Caco-2 (cell line): ENCODE results near the gene PTPN22. TPM values are rescaled to one million over a fixed set of nuclear protein-coding genes. Genes with fewer than 3 reads are reported as not detected.

Experiments
- BruUV-seq: library from RNA; stranded (reverse); fragments of 400-500 nt; replicated peaks from 2 replicates; lab custom pipeline; 2021; lab: Mats Ljungman, UMichigan
- CTCF ChIA-PET: fragments of 300-600 bp; sonication (Branson Sonifier 250); formaldehyde crosslinking; loops from one replicate; lab custom pipeline; 2022; ENCODE audit warnings: antibody characterized with exemption; lab: Charles Lee
- POLR2A ChIA-PET: fragments of 300-600 bp; sonication (Branson Sonifier 250); formaldehyde crosslinking; loops from one replicate; lab custom pipeline; 2022; ENCODE audit warnings: antibody characterized with exemption; lab: Charles Lee
- DNase-seq, 2 experiments: peaks; one replicate each; pipeline versions ENCODE4 v3.0.0 to v3.0.0-alpha.2; 2020 to 2022
- H3K27me3 ChIP-seq: replicated peaks from 2 replicates; pipeline ENCODE4 v1.6.0; 2011; ENCODE audit warnings: low read length; ENCODE audit not compliant: control insufficient read depth, insufficient read depth
- H3K36me3 ChIP-seq: 2 replicates; pipeline ENCODE4 v1.5.1; 2011; ENCODE audit warnings: low read length; ENCODE audit not compliant: control insufficient read depth, insufficient read depth
- H3K4me1 ChIP-seq: fragments of 250-450 bp; sonication (Bioruptor Pico); 2 replicates; pipeline ENCODE4 v1.5.1; 2020; ENCODE audit warnings: mild to moderate bottlenecking
- H3K4me3 ChIP-seq: 2 replicates; pipeline ENCODE4 v1.5.1; 2011; ENCODE audit warnings: low read depth, mild to moderate bottlenecking, control low read depth, low read length
- H3K9me3 ChIP-seq: fragments of 250-450 bp; sonication (Bioruptor Pico); 2 replicates; pipeline ENCODE4 v1.5.1; 2020; ENCODE audit warnings: mild to moderate bottlenecking, moderate library complexity
- H3K27ac Mint-ChIP-seq: one replicate; pipeline ENCODE4 v1.8.0; 2022; ENCODE audit warnings: mixed read lengths; ENCODE audit not compliant: unreplicated experiment
- H3K27me3 Mint-ChIP-seq: one replicate; pipeline ENCODE4 v1.8.0; 2022; ENCODE audit warnings: mixed read lengths; ENCODE audit not compliant: insufficient read depth, unreplicated experiment
- H3K36me3 Mint-ChIP-seq: one replicate; pipeline ENCODE4 v1.8.0; 2022; ENCODE audit warnings: mild to moderate bottlenecking, mixed read lengths; ENCODE audit not compliant: insufficient read depth, unreplicated experiment
- H3K4me1 Mint-ChIP-seq: one replicate; pipeline ENCODE4 v1.8.0; 2022; ENCODE audit warnings: low read depth, mixed read lengths; ENCODE audit not compliant: unreplicated experiment
- H3K4me3 Mint-ChIP-seq: one replicate; pipeline ENCODE4 v1.8.0; 2022; ENCODE audit warnings: mild to moderate bottlenecking, moderate library complexity, mixed read lengths; ENCODE audit not compliant: unreplicated experiment
- H3K9me3 Mint-ChIP-seq: one replicate; pipeline ENCODE4 v1.8.0; 2022; ENCODE audit warnings: mixed read lengths; ENCODE audit not compliant: unreplicated experiment
- CTCF ChIP-seq, 2 experiments: fragments of 200-600 bp in 1 of 2; IDR thresholded peaks; 1 replicate in 1 of 2; 2 replicates in 1 of 2; pipeline versions ENCODE4 v1.5.1 to v1.8.0; 2011 to 2022; ENCODE audit warnings: antibody characterized with exemption in 1 of 2, control low read depth in 1 of 2, inconsistent platforms in 1 of 2, low read depth in 1 of 2, low read length in 1 of 2, mild to moderate bottlenecking in 1 of 2, moderate library complexity in 1 of 2; ENCODE audit not compliant: insufficient read depth in 1 of 2, severe bottlenecking in 1 of 2, unreplicated experiment in 1 of 2
- intact Hi-C: fragments of 100-400 bp; cut with micrococcal nuclease; formaldehyde crosslinking; loops from one replicate; pipeline ENCODE4 v1.10.0; 2022; ENCODE audit not compliant: unreplicated experiment
- total RNA-seq: library from RNA; stranded (reverse); gene quantifications from 2 replicates; pipeline ENCODE4 v1.2.3, GENCODE V29; 2022

The PTPN22 gene
- total RNA-seq, 1 experiment from 2014 or later, result not detected

- Mint-ChIP-seq H3K36me3 (no peaks in the 10 kb centered on the region), H3K27ac (peak overlapping the region; percentile 70), H3K4me1 (no peaks in the 10 kb centered on the region), H3K27me3 (no peaks in the 10 kb centered on the region), H3K9me3 (no peaks in the 10 kb centered on the region), H3K4me3 (peak overlapping the region; percentile 77)
- no peak for TF ChIP-seq CTCF (IDR thresholded peaks at IDR 0.05; ENCODE audit: insufficient read depth in 1 of 2, low read depth in 1 of 2, low read length in 1 of 2, severe bottlenecking in 1 of 2, unreplicated experiment in 1 of 2)
- DNase-seq, result peak; percentile 15 to 39
- no TSS peak for BruUV-seq
- Histone ChIP-seq H3K4me1 (peaks cover 8% of the 10 kb centered on the region), H3K4me3 (peak overlapping the region; percentile 82), H3K9me3 (no peaks in the 10 kb centered on the region), H3K36me3 (no peaks in the 10 kb centered on the region), H3K27me3 (no peaks in the 10 kb centered on the region)
- CTCF ChIA-PET, result interaction anchor here (0.7 kb wide), 1 partner anchor 195 kb away, joined by 3 read pairs; no protein-coding TSS in a partner anchor
- POLR2A ChIA-PET, result no interaction called here
- intact Hi-C loops, result no loop called here
Observed at GRCh38 chr1:113811156-113811887, 60.2 kb downstream of the PTPN22 start.

DNA sequence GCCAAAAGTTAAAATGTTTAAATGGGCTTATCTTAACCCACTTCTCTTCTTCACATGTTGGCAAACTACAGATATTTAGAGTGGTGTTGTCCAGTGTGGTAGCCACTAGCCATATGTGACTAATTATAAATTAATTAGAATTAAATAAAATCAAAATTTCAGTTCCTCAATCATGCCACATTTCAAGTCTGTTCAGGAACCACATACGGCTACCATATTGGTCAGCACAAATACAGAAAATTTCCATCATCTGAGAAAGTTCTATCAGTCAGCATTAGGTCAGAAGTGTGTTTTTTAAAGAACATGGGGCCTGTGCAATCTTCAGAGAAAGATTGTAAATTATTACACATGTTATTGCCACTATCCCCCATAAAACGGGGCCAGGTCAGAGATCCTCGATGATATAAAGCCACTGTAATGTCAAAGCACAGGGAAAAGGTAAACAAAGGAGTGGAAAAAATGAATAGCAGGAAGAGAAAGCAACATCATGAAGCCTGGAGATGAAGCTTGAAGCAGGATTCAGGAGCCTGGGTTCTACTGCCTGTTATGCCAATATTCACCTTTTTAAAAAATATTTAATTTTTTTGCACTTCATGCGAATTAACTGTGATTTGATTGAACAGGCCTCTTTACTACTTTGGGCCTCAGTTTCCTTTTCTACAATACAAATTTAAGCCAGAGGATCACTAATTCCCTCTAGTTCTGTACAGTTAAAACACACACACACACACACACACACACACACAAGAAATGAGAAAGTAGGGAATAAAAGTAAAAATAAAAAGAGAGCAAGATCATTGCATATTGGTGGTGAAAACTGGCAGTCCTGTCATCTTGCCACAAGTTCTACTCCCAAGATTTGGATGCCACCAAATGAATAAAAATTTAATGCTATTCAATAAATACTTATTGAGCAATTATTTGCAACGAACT lies 61.6 kb downstream of the PTPN22 start:
- BruUV-seq, result no TSS peak
- no peaks in the 10 kb centered on the region for H3K9me3 Mint-ChIP-seq
- H3K27me3 ChIP-seq, result no peaks in the 10 kb centered on the region
- H3K9me3 ChIP-seq, result no peaks in the 10 kb centered on the region
- H3K4me1 ChIP-seq, result peaks cover 13% of the 10 kb centered on the region
- no peak for TF ChIP-seq CTCF (IDR thresholded peaks at IDR 0.05; ENCODE audit: insufficient read depth in 1 of 2, low read depth in 1 of 2, low read length in 1 of 2, severe bottlenecking in 1 of 2, unreplicated experiment in 1 of 2)
- no peaks in the 10 kb centered on the region for H3K4me1 Mint-ChIP-seq
- peak; percentile 15 to 55 for DNase-seq
- no peaks in the 10 kb centered on the region for H3K36me3 ChIP-seq
- ChIA-PET CTCF (no interaction called here), POLR2A (interaction anchor here (0.6 kb wide), 1 partner anchor 51 kb away, joined by 7 read pairs; the partner anchor contains the start of gene PHTF1)
- H3K27ac Mint-ChIP-seq, result no peak overlapping the region
- H3K36me3 Mint-ChIP-seq, result no peaks in the 10 kb centered on the region
- intact Hi-C loops, result no loop called here
- H3K4me3 Mint-ChIP-seq, result peak overlapping the region; percentile 77
- H3K27me3 Mint-ChIP-seq, result no peaks in the 10 kb centered on the region
- H3K4me3 ChIP-seq, result peak overlapping the region; percentile 82

- TF ChIP-seq CTCF (IDR thresholded peaks at IDR 0.05; ENCODE audit: insufficient read depth in 1 of 2, low read depth in 1 of 2, low read length in 1 of 2, severe bottlenecking in 1 of 2, unreplicated experiment in 1 of 2), result no peak
- DNase-seq, result no peak
- no peak overlapping the region for H3K4me3 Mint-ChIP-seq
- H3K9me3 Mint-ChIP-seq, result no peaks in the 10 kb centered on the region
- POLR2A ChIA-PET, result no interaction called here
- H3K27ac Mint-ChIP-seq, result no peak overlapping the region
- no peaks in the 10 kb centered on the region for H3K27me3 Mint-ChIP-seq
- intact Hi-C loops, result no loop called here
- no peaks in the 10 kb centered on the region for H3K27me3 ChIP-seq
- CTCF ChIA-PET, result no interaction called here
- H3K4me1 ChIP-seq, result peaks cover 20% of the 10 kb centered on the region
- no peaks in the 10 kb centered on the region for H3K4me1 Mint-ChIP-seq
- no peaks in the 10 kb centered on the region for H3K36me3 Mint-ChIP-seq
- no peaks in the 10 kb centered on the region for H3K9me3 ChIP-seq
- BruUV-seq, result no TSS peak
- no peaks in the 10 kb centered on the region for H3K36me3 ChIP-seq
- H3K4me3 ChIP-seq, result no peak overlapping the region
Observed at GRCh38 chr1:113808450-113809195, 62.9 kb downstream of the PTPN22 start.
